C4-2B (cell line): Measurements from ENCODE around the gene HSD3B7.

Source experiments
- CTCF ChIP-seq: fragments of 450-650 bp; conservative IDR thresholded peaks from 2 replicates; pipeline ENCODE4 v1.5.1; 2017; ENCODE audit warnings: mild to moderate bottlenecking
- ZFX ChIP-seq: fragments of 450-650 bp; IDR thresholded peaks from 2 replicates; pipeline ENCODE4 v1.6.1; 2017

GRCh38 chr16:30989469-30990047 lies 4.6 kb downstream of the HSD3B7 start:
- TF ChIP-seq CTCF (no peak), ZFX (no peak)
